Upper lobe of left lung (tissue), 6 donors: ENCODE results near the gene SYNM. TPM values are rescaled to one million over a fixed set of nuclear protein-coding genes. Genes with fewer than 3 reads are reported as not detected.
A peak's percentile ranks its signal among the peaks of the same experiment; 100 is the strongest.

Experiments
- ATAC-seq, 2 donors: fragments of 200-7000 bp; cut with Tn5 transposase; one replicate each; pipeline ENCODE4 v1.9.1; 2022; ENCODE audit warnings: mild to moderate bottlenecking in 2 of 2, moderate library complexity in 2 of 2; ENCODE audit not compliant: low FRiP score in 2 of 2
- DNase-seq, 2 donors: peaks; one replicate each; pipeline ENCODE4 v3.0.0-alpha.2; 2019 to 2020
- H3K27ac ChIP-seq, 4 donors: fragments of 200-600 bp; sonication (generic); one replicate each; pipeline ENCODE4 v1.5.1; 2016 to 2019
- H3K27me3 ChIP-seq, 4 donors: fragments of 200-600 bp; sonication (generic); one replicate each; pipeline ENCODE4 v1.5.1; 2017 to 2019
- H3K36me3 ChIP-seq, 4 donors: fragments of 200-600 bp; sonication (generic); one replicate each; pipeline ENCODE4 v1.5.1; 2016 to 2019
- H3K4me1 ChIP-seq, 4 donors: fragments of 200-600 bp; sonication (generic); one replicate each; pipeline ENCODE4 v1.5.1; 2018 to 2019
- H3K4me3 ChIP-seq, 4 donors: fragments of 200-600 bp; sonication (generic); one replicate each; pipeline ENCODE4 v1.5.1; 2017 to 2019; ENCODE audit warnings: mild to moderate bottlenecking in 2 of 4, moderate library complexity in 1 of 4
- H3K9me3 ChIP-seq, 4 donors: fragments of 200-600 bp; sonication (generic); one replicate each; pipeline ENCODE4 v1.5.1; 2018 to 2019
- CTCF ChIP-seq, 6 experiments: fragments of 450-650 bp in 4 of 6; fragments of 200-600 bp in 2 of 6; sonication (generic) in 2 of 6; IDR thresholded peaks; one replicate each; pipeline ENCODE4 v1.5.1; 2016 to 2019; ENCODE audit warnings: antibody characterized with exemption in 6 of 6
- EP300 ChIP-seq, 4 donors: sonication (generic); formaldehyde crosslinking; IDR thresholded peaks; one replicate each; pipeline ENCODE4 v1.5.1; 2017; ENCODE audit warnings: antibody characterized with exemption in 4 of 4, control low read depth in 2 of 4
- POLR2A ChIP-seq, 4 donors: fragments of 450-650 bp; IDR thresholded peaks; one replicate each; pipeline ENCODE4 v1.5.1; 2016 to 2017; ENCODE audit warnings: antibody characterized with exemption in 4 of 4, mild to moderate bottlenecking in 2 of 4
- POLR2AphosphoS5 ChIP-seq, 2 donors: sonication (generic); formaldehyde crosslinking; IDR thresholded peaks; one replicate each; pipeline ENCODE4 v1.5.1; 2017; ENCODE audit warnings: antibody characterized with exemption in 2 of 2
- whole genome bisulfite sequencing, 2 donors: methylation state at CpG; one replicate each; pipeline ENCODE4 v1.1.5; 2017 to 2018; 5-methylcytosine and 5-hydroxymethylcytosine counted together
- total RNA-seq, 6 donors: library from RNA; depleted of rRNA in 4 of 6; stranded (reverse); fragments of >200 nt in 4 of 6; gene quantifications; one replicate each; pipeline versions ENCODE4 v1.1.0 to v1.2.1, GENCODE V29; 2016 to 2021
- donor health status: DM: no; HTN: no; CAD: no; lungs with moderate emphysema.
- donor health status: DM: no; HTN: yes; CAD: no; lungs with severe emphysema.

SYNM gene
- total RNA-seq, 6 donors from 2014 or later = 8.2 to 50.1 (median 19.1) TPM

GRCh38 chr15:99134317-99134821 is 29.5 kb downstream of the SYNM start:
- WGBS, 2 donors = 84 to 87% methylated on average over 11 of the region's 11 CpGs
- no peak for ATAC-seq

GRCh38 chr15:99135194-99135593 is 30.3 kb downstream of the SYNM start:
- ATAC-seq = no peak
- H3K36me3 ChIP-seq = peaks cover 0 to 28% (median 14%) of the 10 kb centered on the region in 4 donors

More at GRCh38 chr15:99134317-99134821, 29.5 kb downstream of the SYNM start:
- TF ChIP-seq POLR2AphosphoS5 (IDR thresholded peaks at IDR 0.05) (no peak), POLR2A (IDR thresholded peaks at IDR 0.05) (no peak), CTCF (IDR thresholded peaks at IDR 0.05) (no peak), EP300 (IDR thresholded peaks at IDR 0.05) (no peak)
- Histone ChIP-seq H3K9me3 (no peaks in the 10 kb centered on the region), H3K4me3 (no peak overlapping the region), H3K4me1 (peaks cover 0 to 4% (median 1%) of the 10 kb centered on the region in 4 donors), H3K27ac (no peak overlapping the region), H3K36me3 (peaks cover 0 to 28% (median 14%) of the 10 kb centered on the region in 4 donors), H3K27me3 (no peaks in the 10 kb centered on the region)
- DNase-seq = no peak

GRCh38 chr15:99137111-99137546 is 32.2 kb downstream of the SYNM start:
- Histone ChIP-seq H3K4me3 (no peak overlapping the region), H3K9me3 (no peaks in the 10 kb centered on the region), H3K27me3 (no peaks in the 10 kb centered on the region), H3K36me3 (peaks cover 0 to 22% (median 13%) of the 10 kb centered on the region in 4 donors), H3K27ac (no peak overlapping the region), H3K4me1 (peaks cover 0 to 2% (median 0%) of the 10 kb centered on the region in 4 donors)
- ATAC-seq = no peak
- no peak for DNase-seq
- WGBS, 2 donors = 80% methylated on average over 13 of the region's 13 CpGs
- TF ChIP-seq EP300 (IDR thresholded peaks at IDR 0.05) (no peak), POLR2AphosphoS5 (IDR thresholded peaks at IDR 0.05) (no peak), POLR2A (IDR thresholded peaks at IDR 0.05) (no peak), CTCF (IDR thresholded peaks at IDR 0.05) (no peak)

More at GRCh38 chr15:99135194-99135593, 30.3 kb downstream of the SYNM start:
- Histone ChIP-seq H3K9me3 (no peaks in the 10 kb centered on the region), H3K27me3 (no peaks in the 10 kb centered on the region), H3K27ac (no peak overlapping the region), H3K4me3 (no peak overlapping the region), H3K4me1 (peaks cover 0 to 4% (median 1%) of the 10 kb centered on the region in 4 donors)
- TF ChIP-seq POLR2AphosphoS5 (IDR thresholded peaks at IDR 0.05) (no peak), EP300 (IDR thresholded peaks at IDR 0.05) (no peak), CTCF (IDR thresholded peaks at IDR 0.05) (no peak), POLR2A (IDR thresholded peaks at IDR 0.05) (no peak)
- no peak for DNase-seq
- 78 to 86% methylated on average over 4 of the region's 4 CpGs for WGBS, 2 donors

- no peak for TF ChIP-seq EP300 (IDR thresholded peaks at IDR 0.05)
- no peak for TF ChIP-seq POLR2A (IDR thresholded peaks at IDR 0.05)
- TF ChIP-seq POLR2AphosphoS5 (IDR thresholded peaks at IDR 0.05) = no peak
- TF ChIP-seq CTCF (IDR thresholded peaks at IDR 0.05) = no peak
- peaks cover 0 to 22% (median 12%) of the 10 kb centered on the region in 4 donors for H3K36me3 ChIP-seq
- H3K4me3 ChIP-seq = no peak overlapping the region
- DNase-seq (no peak), ATAC-seq (no peak)
- no peaks in the 10 kb centered on the region for H3K27me3 ChIP-seq
- no peak overlapping the region for H3K27ac ChIP-seq
- 92 to 96% methylated on average over 2 to 5 of the region's 5 CpGs for WGBS, 2 donors
- H3K9me3 ChIP-seq = no peaks in the 10 kb centered on the region
- H3K4me1 ChIP-seq = no peaks in the 10 kb centered on the region
Observed at GRCh38 chr15:99137877-99138276, 33.0 kb downstream of the SYNM start.

GRCh38 chr15:99138491-99138982 is 33.7 kb downstream of the SYNM start:
- H3K4me3 ChIP-seq = no peak overlapping the region
- WGBS, 2 donors = 95 to 98% methylated on average over 5 to 11 of the region's 15 CpGs
- peaks cover 0 to 4% (median under 1%) of the 10 kb centered on the region in 4 donors for H3K4me1 ChIP-seq
- no peaks in the 10 kb centered on the region for H3K9me3 ChIP-seq
- no peaks in the 10 kb centered on the region for H3K27me3 ChIP-seq
- peaks cover 0 to 22% (median 12%) of the 10 kb centered on the region in 4 donors for H3K36me3 ChIP-seq
- peak in 1 of 2 donors; percentile 5 for ATAC-seq
- no peak for DNase-seq
- H3K27ac ChIP-seq = no peak overlapping the region
- TF ChIP-seq POLR2AphosphoS5 (IDR thresholded peaks at IDR 0.05) (no peak), POLR2A (IDR thresholded peaks at IDR 0.05) (no peak), EP300 (IDR thresholded peaks at IDR 0.05) (no peak), CTCF (IDR thresholded peaks at IDR 0.05) (no peak)
